CD4-positive, alpha-beta T cell (primary cell): ENCODE results near the gene ASTN1. TPM values are rescaled to one million over a fixed set of nuclear protein-coding genes. Genes with fewer than 3 reads are reported as not detected.

Source experiments
- ATAC-seq: fragments of 200-7000 bp; cut with Tn5 transposase; one replicate; pipeline ENCODE4 v1.10.0; 2022; ENCODE audit warnings: mild to moderate bottlenecking; ENCODE audit not compliant: poor library complexity
- CTCF ChIA-PET: fragments of 350-600 bp; sonication (Branson Sonifier 250); formaldehyde crosslinking; loops from one replicate; lab custom pipeline; 2021; ENCODE audit warnings: antibody characterized with exemption, inconsistent platforms; lab: Charles Lee
- POLR2A ChIA-PET: fragments of 350-600 bp; sonication (Branson Sonifier 250); formaldehyde crosslinking; loops from one replicate; lab custom pipeline; 2021; ENCODE audit warnings: antibody characterized with exemption, inconsistent platforms; lab: Charles Lee
- DNase-seq, 14 experiments: peaks; one replicate each; pipeline ENCODE4 v3.0.0-alpha.2; 2013 to 2020; ENCODE audit warnings: mixed read lengths in 2 of 14
- H3K27ac ChIP-seq, 2 donors: one replicate each; pipeline versions ENCODE4 v1.5.1 to v1.7.0; 2013; ENCODE audit warnings: low read length in 2 of 2, low read depth in 1 of 2, mild to moderate bottlenecking in 1 of 2
- H3K27me3 ChIP-seq, 2 experiments: 1 replicate in 1 of 2; 2 replicates in 1 of 2; pipeline versions ENCODE4 v1.6.1 to v1.7.0; 2013; ENCODE audit warnings: low read length in 2 of 2, control low read depth in 1 of 2, mild to moderate bottlenecking in 1 of 2, moderate library complexity in 1 of 2; ENCODE audit not compliant: insufficient read depth in 2 of 2, control insufficient read depth in 1 of 2
- H3K36me3 ChIP-seq: one replicate; pipeline ENCODE4 v1.6.1; 2013; ENCODE audit warnings: low read length, control low read depth; ENCODE audit not compliant: insufficient read depth
- H3K4me1 ChIP-seq: one replicate; pipeline ENCODE4 v1.6.1; 2013; ENCODE audit warnings: low read length, control low read depth; ENCODE audit not compliant: insufficient read depth
- H3K4me3 ChIP-seq: one replicate; pipeline ENCODE4 v1.5.1; 2013; ENCODE audit warnings: mild to moderate bottlenecking, low read length, moderate library complexity
- H3K9me3 ChIP-seq, 2 experiments: 1 replicate in 1 of 2; 2 replicates in 1 of 2; pipeline versions ENCODE4 v1.6.1 to v1.7.0; 2013; ENCODE audit warnings: low read length in 2 of 2, mild to moderate bottlenecking in 2 of 2, control low read depth in 1 of 2, moderate library complexity in 1 of 2; ENCODE audit not compliant: control insufficient read depth in 1 of 2, insufficient read depth in 1 of 2
- H3K27ac Mint-ChIP-seq: one replicate; pipeline ENCODE4 v1.8.0; 2020; ENCODE audit warnings: mixed read lengths
- H3K27me3 Mint-ChIP-seq: one replicate; pipeline ENCODE4 v1.8.0; 2021; ENCODE audit warnings: mixed read lengths
- H3K36me3 Mint-ChIP-seq: one replicate; pipeline ENCODE4 v1.8.0; 2021; ENCODE audit warnings: low read depth, mixed read lengths
- H3K4me1 Mint-ChIP-seq: one replicate; pipeline ENCODE4 v1.8.0; 2021; ENCODE audit warnings: low read depth, mixed read lengths
- H3K4me3 Mint-ChIP-seq: one replicate; pipeline ENCODE4 v1.8.0; 2020; ENCODE audit warnings: mild to moderate bottlenecking, mixed read lengths
- H3K9me3 Mint-ChIP-seq: one replicate; pipeline ENCODE4 v1.8.0; 2020; ENCODE audit warnings: mixed read lengths
- intact Hi-C, 2 experiments: fragments of 100-400 bp; cut with DNase I in 1 of 2; cut with micrococcal nuclease in 1 of 2; formaldehyde crosslinking; loops; one replicate each; pipeline versions ENCODE4 v1.15.1 to v1.9.0; 2023 to 2025; cut with DNase I, micrococcal nuclease
- total RNA-seq, 174 experiments: library from RNA in 2 of 174; stranded (reverse) in 2 of 174; gene quantifications; one replicate each; pipeline ENCODE4 v1.2.3 and lab custom pipeline; 2021 to 2026
- TF ChIP-seq, protein P1 (sequence below): fragments of 200-600 bp; IDR thresholded peaks from one replicate; pipeline ENCODE4 v1.8.0; 2022; ENCODE audit warnings: antibody characterized with exemption, mild to moderate bottlenecking

The ASTN1 gene
- total RNA-seq, 2 experiments from 2014 or later: not detected

DNA sequence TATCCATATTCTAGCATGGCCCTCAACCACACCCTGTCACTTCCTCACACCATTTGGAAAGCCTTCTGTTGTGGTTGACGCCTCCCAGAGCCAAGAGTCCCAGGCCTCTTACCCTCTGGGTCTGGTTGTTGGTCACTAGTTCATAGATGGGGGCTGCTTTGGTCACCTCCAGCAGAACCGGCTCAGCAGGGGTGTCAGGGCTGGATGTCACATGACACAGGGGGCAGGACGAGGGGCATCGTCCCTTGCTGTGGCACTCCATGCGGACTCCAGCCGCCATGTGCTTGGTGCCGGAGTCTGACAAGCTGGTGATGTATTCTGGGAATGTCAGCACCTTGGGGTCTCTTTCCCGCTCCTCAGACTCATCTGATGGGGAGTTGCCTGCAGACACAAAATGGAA, 270.1 kb downstream of the ASTN1 start:
- H3K4me1 ChIP-seq: peaks cover 3% of the 10 kb centered on the region
- Mint-ChIP-seq H3K4me1 (peaks cover 5% of the 10 kb centered on the region), H3K27me3 (peaks cover 9% of the 10 kb centered on the region), H3K4me3 (no peak overlapping the region), H3K27ac (no peak overlapping the region), H3K9me3 (peaks cover 3% of the 10 kb centered on the region), H3K36me3 (no peaks in the 10 kb centered on the region)
- no peak for ATAC-seq
- no peaks in the 10 kb centered on the region for H3K36me3 ChIP-seq
- POLR2A ChIA-PET: no interaction called here
- H3K9me3 ChIP-seq: peaks cover 0 to 10% of the 10 kb centered on the region in 2 experiments
- H3K27me3 ChIP-seq: no peaks in the 10 kb centered on the region
- H3K27ac ChIP-seq: no peak overlapping the region
- CTCF ChIA-PET: no interaction called here
- H3K4me3 ChIP-seq: no peak overlapping the region
- TF ChIP-seq, protein P1, sequence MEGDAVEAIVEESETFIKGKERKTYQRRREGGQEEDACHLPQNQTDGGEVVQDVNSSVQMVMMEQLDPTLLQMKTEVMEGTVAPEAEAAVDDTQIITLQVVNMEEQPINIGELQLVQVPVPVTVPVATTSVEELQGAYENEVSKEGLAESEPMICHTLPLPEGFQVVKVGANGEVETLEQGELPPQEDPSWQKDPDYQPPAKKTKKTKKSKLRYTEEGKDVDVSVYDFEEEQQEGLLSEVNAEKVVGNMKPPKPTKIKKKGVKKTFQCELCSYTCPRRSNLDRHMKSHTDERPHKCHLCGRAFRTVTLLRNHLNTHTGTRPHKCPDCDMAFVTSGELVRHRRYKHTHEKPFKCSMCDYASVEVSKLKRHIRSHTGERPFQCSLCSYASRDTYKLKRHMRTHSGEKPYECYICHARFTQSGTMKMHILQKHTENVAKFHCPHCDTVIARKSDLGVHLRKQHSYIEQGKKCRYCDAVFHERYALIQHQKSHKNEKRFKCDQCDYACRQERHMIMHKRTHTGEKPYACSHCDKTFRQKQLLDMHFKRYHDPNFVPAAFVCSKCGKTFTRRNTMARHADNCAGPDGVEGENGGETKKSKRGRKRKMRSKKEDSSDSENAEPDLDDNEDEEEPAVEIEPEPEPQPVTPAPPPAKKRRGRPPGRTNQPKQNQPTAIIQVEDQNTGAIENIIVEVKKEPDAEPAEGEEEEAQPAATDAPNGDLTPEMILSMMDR: no peak
- intact Hi-C loops: no loop called here
- no peak for DNase-seq

DNA sequence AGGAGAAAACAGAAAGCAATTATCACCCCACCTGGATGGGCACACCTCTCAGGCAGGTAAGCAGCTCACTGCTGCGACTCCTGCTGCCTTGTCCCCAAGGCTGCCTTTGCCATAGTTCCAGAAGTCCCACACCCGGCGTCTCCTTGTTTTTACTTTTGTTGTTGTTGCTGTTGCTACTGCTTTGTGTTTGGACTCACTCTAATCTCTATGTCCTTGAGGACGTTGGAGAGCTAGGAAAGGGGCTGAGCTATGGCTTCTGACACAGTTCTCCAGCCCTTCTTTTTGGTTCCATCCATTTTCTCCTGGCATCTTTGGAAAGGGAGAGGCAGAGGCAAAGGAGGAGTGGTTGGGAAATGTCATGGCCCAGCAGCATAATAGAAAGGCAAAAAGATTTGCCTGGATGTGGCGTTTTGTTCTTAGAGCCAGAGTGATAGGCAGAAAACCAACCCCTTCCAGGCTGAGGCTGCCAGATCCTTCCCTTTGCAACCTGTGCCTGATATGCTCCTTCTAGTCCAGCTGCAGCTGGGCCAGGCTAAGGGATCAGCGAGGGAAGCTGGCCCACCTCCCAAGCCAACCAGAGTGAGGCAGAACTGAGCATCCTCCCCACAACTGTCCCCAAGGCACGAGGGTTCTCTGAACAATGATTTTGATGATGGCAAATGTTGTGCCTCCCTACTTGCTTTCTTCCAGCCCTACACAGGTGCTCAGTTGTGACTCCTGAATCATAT, 270.7 kb downstream of the ASTN1 start:
- no peak for ATAC-seq
- ChIA-PET POLR2A (no interaction called here), CTCF (no interaction called here)
- H3K27ac ChIP-seq: no peak overlapping the region
- no peaks in the 10 kb centered on the region for H3K36me3 ChIP-seq
- intact Hi-C loops: no loop called here
- H3K27me3 ChIP-seq: no peaks in the 10 kb centered on the region
- Mint-ChIP-seq H3K36me3 (no peaks in the 10 kb centered on the region), H3K27me3 (peaks cover 9% of the 10 kb centered on the region), H3K27ac (no peak overlapping the region), H3K4me3 (no peak overlapping the region), H3K9me3 (peaks cover 3% of the 10 kb centered on the region), H3K4me1 (peaks cover 5% of the 10 kb centered on the region)
- H3K9me3 ChIP-seq: peaks cover 0 to 10% of the 10 kb centered on the region in 2 experiments
- no peak overlapping the region for H3K4me3 ChIP-seq
- TF ChIP-seq, protein P1: no peak
- H3K4me1 ChIP-seq: peaks cover 3% of the 10 kb centered on the region
- DNase-seq: no peak

DNA sequence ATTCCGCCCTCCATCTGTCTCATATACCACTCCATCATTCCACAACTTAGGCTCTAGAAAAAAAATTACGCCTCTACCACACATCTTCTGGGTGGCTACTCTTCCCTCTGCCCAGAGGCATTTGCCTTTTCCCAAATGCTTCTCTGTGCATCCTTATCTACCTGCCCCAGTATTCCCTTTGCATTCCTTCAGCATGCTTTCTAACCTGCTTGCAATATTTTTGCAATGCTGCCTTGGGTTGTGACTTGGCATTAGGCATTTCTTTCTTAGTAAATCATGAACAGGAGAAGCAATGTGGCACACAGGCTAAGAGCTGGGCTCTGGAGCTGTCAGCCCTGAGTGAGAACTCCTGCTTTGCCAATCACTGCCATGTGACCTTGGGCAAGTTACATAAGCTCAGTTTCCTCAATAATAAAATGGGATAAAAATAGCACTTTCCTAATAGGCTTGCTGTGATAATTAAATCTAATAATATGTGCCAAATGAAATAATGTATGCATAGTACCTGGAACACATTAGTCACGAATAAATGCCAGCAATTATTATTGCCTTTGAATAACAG, 276.0 kb downstream of the ASTN1 start:
- no peak for DNase-seq
- no peak overlapping the region for H3K27ac Mint-ChIP-seq
- no peak overlapping the region for H3K4me3 Mint-ChIP-seq
- no peaks in the 10 kb centered on the region for H3K36me3 Mint-ChIP-seq
- Histone ChIP-seq H3K4me3 (no peak overlapping the region), H3K36me3 (no peaks in the 10 kb centered on the region), H3K27me3 (no peaks in the 10 kb centered on the region), H3K9me3 (peaks cover 0 to under 1% of the 10 kb centered on the region in 2 experiments), H3K27ac (no peak overlapping the region), H3K4me1 (no peaks in the 10 kb centered on the region)
- peaks cover 3% of the 10 kb centered on the region for H3K9me3 Mint-ChIP-seq
- ChIA-PET CTCF (no interaction called here), POLR2A (no interaction called here)
- peaks cover 6% of the 10 kb centered on the region for H3K27me3 Mint-ChIP-seq
- TF ChIP-seq, protein P1: no peak
- no peaks in the 10 kb centered on the region for H3K4me1 Mint-ChIP-seq
- intact Hi-C loops: loop anchor here in 1 of 2 experiments (10.0 kb wide), 1 partner anchor 1734 kb away; no protein-coding TSS in a partner anchor
- ATAC-seq: no peak
